ENCODE data around the gene ACSM3. TPM values are rescaled to one million over a fixed set of nuclear protein-coding genes. Genes with fewer than 3 reads are reported as not detected.

Gene ACSM3
- total RNA-seq, 1 donor from 2014 or later = 34.3 TPM

GRCh38 chr16:20782470-20782869 is 18.7 kb downstream of the ACSM3 start:
- no peaks in the 10 kb centered on the region for H3K9me3 ChIP-seq
- no peak for ATAC-seq
- TF ChIP-seq CTCF (IDR thresholded peaks at IDR 0.05) = no peak
- H3K36me3 ChIP-seq = peaks cover 14% of the 10 kb centered on the region
- H3K27ac ChIP-seq = no peak overlapping the region
- H3K4me3 ChIP-seq = no peak overlapping the region
- H3K4me1 ChIP-seq = no peaks in the 10 kb centered on the region
- no peak for DNase-seq
- H3K27me3 ChIP-seq = no peaks in the 10 kb centered on the region
- intact Hi-C loops (cut with DNase I) = no loop called here

- TF ChIP-seq CTCF (IDR thresholded peaks at IDR 0.05) = no peak
- ATAC-seq (no peak), DNase-seq (no peak)
- H3K27me3 ChIP-seq = no peaks in the 10 kb centered on the region
- no peak overlapping the region for H3K27ac ChIP-seq
- no peaks in the 10 kb centered on the region for H3K4me1 ChIP-seq
- no peak overlapping the region for H3K4me3 ChIP-seq
- intact Hi-C loops (cut with DNase I) = no loop called here
- no peaks in the 10 kb centered on the region for H3K9me3 ChIP-seq
- H3K36me3 ChIP-seq = peaks cover 14% of the 10 kb centered on the region
These were observed 20.4 kb downstream of the ACSM3 start for GRCh38 chr16:20784204-20784603.

- TF ChIP-seq CTCF (IDR thresholded peaks at IDR 0.05) = no peak
- Histone ChIP-seq H3K9me3 (no peaks in the 10 kb centered on the region), H3K27ac (no peak overlapping the region), H3K36me3 (no peaks in the 10 kb centered on the region), H3K4me1 (no peaks in the 10 kb centered on the region), H3K4me3 (no peak overlapping the region), H3K27me3 (no peaks in the 10 kb centered on the region)
- DNase-seq = no peak
- no peak for ATAC-seq
- intact Hi-C loops (cut with DNase I) = no loop called here
These were observed 25.3 kb downstream of the ACSM3 start for GRCh38 chr16:20789130-20789529.

- no peaks in the 10 kb centered on the region for H3K9me3 ChIP-seq
- no peak overlapping the region for H3K4me3 ChIP-seq
- H3K27me3 ChIP-seq = no peaks in the 10 kb centered on the region
- no peaks in the 10 kb centered on the region for H3K4me1 ChIP-seq
- no peak overlapping the region for H3K27ac ChIP-seq
- DNase-seq (no peak), ATAC-seq (no peak)
- no peak for TF ChIP-seq CTCF (IDR thresholded peaks at IDR 0.05)
- H3K36me3 ChIP-seq = peaks cover 9% of the 10 kb centered on the region
- intact Hi-C loops (cut with DNase I) = no loop called here
These were observed 28.3 kb downstream of the ACSM3 start for GRCh38 chr16:20791923-20792612.

- no peaks in the 10 kb centered on the region for H3K9me3 ChIP-seq
- no peak for DNase-seq
- H3K4me3 ChIP-seq = no peak overlapping the region
- no peak for ATAC-seq
- no peaks in the 10 kb centered on the region for H3K4me1 ChIP-seq
- no peak for TF ChIP-seq CTCF (IDR thresholded peaks at IDR 0.05)
- intact Hi-C loops (cut with DNase I) = no loop called here
- H3K27ac ChIP-seq = no peak overlapping the region
- no peaks in the 10 kb centered on the region for H3K27me3 ChIP-seq
- peaks cover 36% of the 10 kb centered on the region for H3K36me3 ChIP-seq
These were observed 34.5 kb downstream of the ACSM3 start for GRCh38 chr16:20798364-20798763.

GRCh38 chr16:20799599-20799998 is 35.8 kb downstream of the ACSM3 start:
- no peak overlapping the region for H3K4me3 ChIP-seq
- H3K36me3 ChIP-seq = peaks cover 36% of the 10 kb centered on the region
- H3K27ac ChIP-seq = no peak overlapping the region
- intact Hi-C loops (cut with DNase I) = no loop called here
- ATAC-seq (no peak), DNase-seq (no peak)
- no peaks in the 10 kb centered on the region for H3K4me1 ChIP-seq
- H3K9me3 ChIP-seq = no peaks in the 10 kb centered on the region
- TF ChIP-seq CTCF (IDR thresholded peaks at IDR 0.05) = peak; percentile 58
- H3K27me3 ChIP-seq = no peaks in the 10 kb centered on the region
